Upper lobe of right lung (tissue), 1 donor: ENCODE results near the gene ADGRF3. TPM values are rescaled to one million over a fixed set of nuclear protein-coding genes. Genes with fewer than 3 reads are reported as not detected.

ENCODE experiments used
- ATAC-seq: fragments of 200-7000 bp; cut with Tn5 transposase; one replicate; pipeline ENCODE4 v1.9.1; 2020; ENCODE audit warnings: mild to moderate bottlenecking, moderate library complexity
- DNase-seq: peaks from one replicate; pipeline ENCODE4 v3.0.0-alpha.2; 2020
- H3K27ac ChIP-seq: fragments of 200-600 bp; one replicate; pipeline ENCODE4 v1.8.0; 2022
- H3K27me3 ChIP-seq: fragments of 200-600 bp; one replicate; pipeline ENCODE4 v1.8.0; 2022; ENCODE audit warnings: mild to moderate bottlenecking
- H3K36me3 ChIP-seq: fragments of 200-600 bp; one replicate; pipeline ENCODE4 v1.8.0; 2022
- H3K4me1 ChIP-seq: fragments of 200-600 bp; one replicate; pipeline ENCODE4 v1.8.0; 2022
- H3K4me3 ChIP-seq: fragments of 200-600 bp; one replicate; pipeline ENCODE4 v1.8.0; 2022; ENCODE audit warnings: mild to moderate bottlenecking
- H3K9me3 ChIP-seq: fragments of 200-600 bp; one replicate; pipeline ENCODE4 v1.8.0; 2022
- intact Hi-C: fragments of 100-400 bp; cut with DNase I; formaldehyde crosslinking; loops from one replicate; pipeline ENCODE4 v1.11.0; 2022
- total RNA-seq: library from RNA; stranded (reverse); fragmentation: NEBNext Ultra II Directional; extraction: Animal tissue kit (Norgen Biotek cat#: 25700); gene quantifications from one replicate; pipeline ENCODE4 v1.2.1, GENCODE V29; 2021
- TF ChIP-seq, protein P1 (sequence below): fragments of 200-600 bp; IDR thresholded peaks from one replicate; pipeline ENCODE4 v1.8.0; 2022; ENCODE audit warnings: antibody characterized with exemption
- donor health status: DM: no; HTN: yes; CAD: no; lungs with severe emphysema.

The ADGRF3 gene
- total RNA-seq, 1 donor from 2014 or later: 0.17 TPM

DNA sequence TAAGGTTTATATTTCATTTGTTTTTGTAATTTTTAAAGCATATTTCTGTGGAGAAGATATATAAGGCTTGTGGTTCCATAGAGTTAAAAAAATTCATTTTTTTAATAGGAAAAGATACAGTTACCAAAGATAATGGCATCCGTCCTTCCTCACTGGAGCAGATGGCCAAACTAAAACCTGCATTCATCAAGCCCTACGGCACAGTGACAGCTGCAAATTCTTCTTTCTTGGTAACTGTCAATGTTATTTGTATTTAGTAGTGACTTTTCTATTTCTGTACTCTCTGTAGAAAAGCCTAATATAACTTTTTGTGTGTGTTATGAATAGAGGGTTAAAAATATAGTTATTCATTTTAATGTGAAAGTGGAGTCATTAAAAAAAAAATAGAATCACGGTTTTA, 66.7 kb downstream of the ADGRF3 start:
- no peak overlapping the region for H3K27ac ChIP-seq
- H3K36me3 ChIP-seq: peaks cover 94% of the 10 kb centered on the region
- peaks cover 9% of the 10 kb centered on the region for H3K4me1 ChIP-seq
- H3K9me3 ChIP-seq: no peaks in the 10 kb centered on the region
- no peak for DNase-seq
- no peak for ATAC-seq
- no peak overlapping the region for H3K4me3 ChIP-seq
- intact Hi-C loops: no loop called here
- H3K27me3 ChIP-seq: no peaks in the 10 kb centered on the region
- TF ChIP-seq, protein P1, sequence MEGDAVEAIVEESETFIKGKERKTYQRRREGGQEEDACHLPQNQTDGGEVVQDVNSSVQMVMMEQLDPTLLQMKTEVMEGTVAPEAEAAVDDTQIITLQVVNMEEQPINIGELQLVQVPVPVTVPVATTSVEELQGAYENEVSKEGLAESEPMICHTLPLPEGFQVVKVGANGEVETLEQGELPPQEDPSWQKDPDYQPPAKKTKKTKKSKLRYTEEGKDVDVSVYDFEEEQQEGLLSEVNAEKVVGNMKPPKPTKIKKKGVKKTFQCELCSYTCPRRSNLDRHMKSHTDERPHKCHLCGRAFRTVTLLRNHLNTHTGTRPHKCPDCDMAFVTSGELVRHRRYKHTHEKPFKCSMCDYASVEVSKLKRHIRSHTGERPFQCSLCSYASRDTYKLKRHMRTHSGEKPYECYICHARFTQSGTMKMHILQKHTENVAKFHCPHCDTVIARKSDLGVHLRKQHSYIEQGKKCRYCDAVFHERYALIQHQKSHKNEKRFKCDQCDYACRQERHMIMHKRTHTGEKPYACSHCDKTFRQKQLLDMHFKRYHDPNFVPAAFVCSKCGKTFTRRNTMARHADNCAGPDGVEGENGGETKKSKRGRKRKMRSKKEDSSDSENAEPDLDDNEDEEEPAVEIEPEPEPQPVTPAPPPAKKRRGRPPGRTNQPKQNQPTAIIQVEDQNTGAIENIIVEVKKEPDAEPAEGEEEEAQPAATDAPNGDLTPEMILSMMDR: no peak

DNA sequence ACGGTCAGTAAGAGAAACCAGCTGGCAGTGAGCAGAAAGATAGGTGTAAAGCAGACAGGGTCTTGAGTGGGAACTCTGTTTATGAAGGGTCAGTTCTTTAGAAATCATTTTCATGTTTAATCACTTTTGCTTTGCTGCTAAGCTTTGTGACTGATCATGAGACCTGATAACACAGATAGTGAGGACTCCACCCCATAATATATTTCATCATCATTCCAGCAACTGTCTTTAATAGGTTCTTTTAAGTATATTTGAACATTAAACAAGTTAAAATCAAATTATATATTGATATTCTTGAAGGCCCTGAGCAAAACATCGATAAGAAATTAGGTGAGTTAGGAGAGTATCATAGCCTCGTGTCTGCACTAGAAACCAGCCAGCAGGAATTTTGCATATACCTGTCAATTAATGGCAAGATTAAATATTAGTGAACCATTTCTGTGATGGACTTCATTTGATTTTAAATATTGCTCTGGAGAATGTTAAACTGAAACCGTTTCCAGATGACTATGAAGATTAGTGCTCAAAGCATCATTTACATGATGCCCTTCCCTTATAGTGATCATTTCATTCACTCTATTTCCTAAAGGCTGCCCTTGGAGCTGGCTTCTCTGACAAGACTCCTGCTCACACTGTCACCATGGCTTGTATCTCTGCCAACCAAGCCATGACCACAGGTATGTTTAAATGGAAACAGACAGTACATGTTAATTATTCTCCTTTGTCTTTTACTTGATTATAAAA, 69.9 kb downstream of the ADGRF3 start:
- DNase-seq (no peak), ATAC-seq (no peak)
- Histone ChIP-seq H3K4me3 (no peak overlapping the region), H3K4me1 (peaks cover 32% of the 10 kb centered on the region), H3K9me3 (no peaks in the 10 kb centered on the region), H3K36me3 (peaks cover 64% of the 10 kb centered on the region), H3K27ac (no peak overlapping the region), H3K27me3 (no peaks in the 10 kb centered on the region)
- intact Hi-C loops: no loop called here
- TF ChIP-seq, protein P1: no peak

DNA sequence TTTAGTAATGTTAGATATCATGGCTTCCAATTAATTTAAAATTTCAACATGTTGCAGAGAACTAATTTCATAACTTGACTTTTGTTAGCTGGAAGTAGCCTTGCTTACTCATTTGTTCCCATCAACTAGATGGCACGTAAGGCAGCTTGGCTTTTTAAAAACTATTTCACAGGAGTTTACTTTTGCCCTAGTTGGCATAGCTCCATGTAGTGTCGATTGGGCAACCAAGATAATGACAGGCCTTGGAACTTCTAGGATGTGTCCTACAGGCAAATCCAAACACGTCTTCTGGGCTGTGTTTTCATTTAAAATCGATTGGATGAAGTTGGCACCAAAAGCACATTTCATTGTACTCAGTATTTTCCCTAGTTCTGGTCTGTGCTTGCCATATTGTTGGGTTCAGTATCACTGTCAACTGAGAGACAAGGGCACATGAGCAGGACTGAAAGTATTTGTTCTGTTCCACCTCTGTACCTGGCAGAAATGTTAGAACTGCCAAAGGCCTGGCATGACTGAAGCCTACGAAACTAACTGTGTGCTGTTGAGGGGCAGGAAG, 72.5 kb downstream of the ADGRF3 start:
- Histone ChIP-seq H3K9me3 (no peaks in the 10 kb centered on the region), H3K27ac (peak overlapping the region; percentile 63), H3K4me3 (no peak overlapping the region), H3K27me3 (no peaks in the 10 kb centered on the region), H3K4me1 (peaks cover 32% of the 10 kb centered on the region), H3K36me3 (peaks cover 38% of the 10 kb centered on the region)
- DNase-seq: no peak
- peak; percentile 88 for ATAC-seq
- intact Hi-C loops: no loop called here
- TF ChIP-seq, protein P1: no peak

DNA sequence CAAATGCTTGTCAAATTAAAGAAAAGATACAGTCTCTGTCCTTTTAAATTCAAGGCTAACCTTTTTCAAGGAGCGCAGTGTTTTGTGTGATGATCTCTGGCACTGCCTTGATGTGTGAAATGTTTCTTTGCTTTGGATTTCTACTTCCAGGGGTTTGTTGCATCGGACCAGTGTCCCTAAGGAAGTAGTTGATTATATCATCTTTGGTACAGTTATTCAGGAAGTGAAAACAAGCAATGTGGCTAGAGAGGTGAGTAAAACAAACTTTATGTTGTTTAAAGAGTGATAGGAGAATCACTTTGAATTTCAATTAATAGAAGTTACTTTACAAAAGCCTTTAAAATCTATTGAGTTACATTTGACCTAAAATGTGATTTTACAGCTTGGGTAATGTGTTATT, 73.1 kb downstream of the ADGRF3 start:
- no peak overlapping the region for H3K4me3 ChIP-seq
- ATAC-seq (peak; percentile 42), DNase-seq (no peak)
- TF ChIP-seq, protein P1: no peak
- peaks cover 32% of the 10 kb centered on the region for H3K4me1 ChIP-seq
- H3K9me3 ChIP-seq: no peaks in the 10 kb centered on the region
- intact Hi-C loops: no loop called here
- H3K36me3 ChIP-seq: peaks cover 32% of the 10 kb centered on the region
- no peaks in the 10 kb centered on the region for H3K27me3 ChIP-seq
- peak overlapping the region; percentile 63 for H3K27ac ChIP-seq

DNA sequence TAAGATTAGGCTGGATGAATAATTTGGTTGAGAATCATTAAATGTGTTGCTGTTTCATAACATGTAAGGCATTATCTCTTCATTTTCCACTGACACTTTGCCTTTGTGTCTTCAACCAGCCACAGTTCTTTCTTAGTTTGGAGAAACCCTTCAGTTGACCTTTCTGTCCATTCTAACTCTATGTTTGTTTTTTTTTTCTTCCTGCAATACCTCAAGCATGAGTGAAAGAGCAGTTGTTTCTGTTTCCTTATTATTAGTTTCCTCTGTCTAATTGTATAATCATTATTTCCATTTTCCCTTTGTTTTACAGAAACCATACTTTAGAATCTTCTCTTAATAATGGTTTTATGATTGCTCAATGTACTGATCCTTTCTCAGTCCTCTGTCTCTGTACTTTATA, 76.2 kb downstream of the ADGRF3 start:
- ATAC-seq (no peak), DNase-seq (no peak)
- no peak overlapping the region for H3K4me3 ChIP-seq
- no peak overlapping the region for H3K27ac ChIP-seq
- H3K36me3 ChIP-seq: peaks cover 10% of the 10 kb centered on the region
- H3K9me3 ChIP-seq: no peaks in the 10 kb centered on the region
- TF ChIP-seq, protein P1: no peak
- intact Hi-C loops: no loop called here
- no peaks in the 10 kb centered on the region for H3K27me3 ChIP-seq
- H3K4me1 ChIP-seq: peaks cover 28% of the 10 kb centered on the region
